ENCODE results near the gene C3AR1. TPM values are rescaled to one million over a fixed set of nuclear protein-coding genes. Genes with fewer than 3 reads are reported as not detected.

Gene C3AR1
- total RNA-seq, 1 experiment from 2014 or later = not detected

GRCh38 chr12:8058506-8058905 is 7.7 kb downstream of the C3AR1 start:
- H3K27ac Mint-ChIP-seq = no peak overlapping the region
- H3K23me2 ChIP-seq (ENCODE audit: insufficient read length, low read depth, low read length, poor library complexity, severe bottlenecking) = no peaks in the 10 kb centered on the region
- no peak overlapping the region for H3K4ac ChIP-seq (ENCODE audit: low read depth, low read length)
- H3K4me1 ChIP-seq (ENCODE audit: insufficient read depth, low read length) = no peaks in the 10 kb centered on the region; the same call in 1 of the 2 replicates
- H3K18ac ChIP-seq (ENCODE audit: insufficient read length, low read depth, low read length) = no peak overlapping the region
- no CpG with 5 or more reads among the region's 6 CpGs for WGBS (ENCODE audit: extremely low coverage, insufficient read length, low lambda C conversion rate)
- no peak overlapping the region for H4K5ac ChIP-seq (ENCODE audit: insufficient read length, low read depth, low read length)
- no peak overlapping the region for H4K8ac ChIP-seq (replicated peaks; ENCODE audit: insufficient read length, low read depth, low read length)
- H3K27me3 Mint-ChIP-seq (ENCODE audit: low read depth) = peaks cover 1% of the 10 kb centered on the region; the same call in 1 of the 2 replicates
- no peak overlapping the region for H2BK15ac ChIP-seq (ENCODE audit: low read depth, low read length)
- no peaks in the 10 kb centered on the region for H3K79me1 ChIP-seq (ENCODE audit: insufficient read depth, low read depth, low read length, poor library complexity, severe bottlenecking)
- H3K9ac ChIP-seq (ENCODE audit: extremely low read depth, insufficient read length, low read length) = no peak overlapping the region
- H3T11ph ChIP-seq (ENCODE audit: low read length) = no peak overlapping the region
- peaks cover 6 to 13% of the 10 kb centered on the region in 2 experiments for H3K4me1 Mint-ChIP-seq
- H2AFZ ChIP-seq (ENCODE audit: low read length) = no peak overlapping the region
- H3K14ac ChIP-seq (ENCODE audit: insufficient read depth, low read length) = no peak overlapping the region
- H3K9me3 Mint-ChIP-seq = no peaks in the 10 kb centered on the region
- H3K79me2 ChIP-seq (ENCODE audit: insufficient read depth, low read length) = no peaks in the 10 kb centered on the region
- no peak overlapping the region for H2BK120ac ChIP-seq (ENCODE audit: low read depth, low read length, poor library complexity, severe bottlenecking)
- no peak for DNase-seq
- H3K27ac ChIP-seq (ENCODE audit: insufficient read length, low read depth, low read length) = no peak overlapping the region
- H2BK12ac ChIP-seq (ENCODE audit: insufficient read length, low read depth, low read length) = no peak overlapping the region
- TF ChIP-seq, protein P1, sequence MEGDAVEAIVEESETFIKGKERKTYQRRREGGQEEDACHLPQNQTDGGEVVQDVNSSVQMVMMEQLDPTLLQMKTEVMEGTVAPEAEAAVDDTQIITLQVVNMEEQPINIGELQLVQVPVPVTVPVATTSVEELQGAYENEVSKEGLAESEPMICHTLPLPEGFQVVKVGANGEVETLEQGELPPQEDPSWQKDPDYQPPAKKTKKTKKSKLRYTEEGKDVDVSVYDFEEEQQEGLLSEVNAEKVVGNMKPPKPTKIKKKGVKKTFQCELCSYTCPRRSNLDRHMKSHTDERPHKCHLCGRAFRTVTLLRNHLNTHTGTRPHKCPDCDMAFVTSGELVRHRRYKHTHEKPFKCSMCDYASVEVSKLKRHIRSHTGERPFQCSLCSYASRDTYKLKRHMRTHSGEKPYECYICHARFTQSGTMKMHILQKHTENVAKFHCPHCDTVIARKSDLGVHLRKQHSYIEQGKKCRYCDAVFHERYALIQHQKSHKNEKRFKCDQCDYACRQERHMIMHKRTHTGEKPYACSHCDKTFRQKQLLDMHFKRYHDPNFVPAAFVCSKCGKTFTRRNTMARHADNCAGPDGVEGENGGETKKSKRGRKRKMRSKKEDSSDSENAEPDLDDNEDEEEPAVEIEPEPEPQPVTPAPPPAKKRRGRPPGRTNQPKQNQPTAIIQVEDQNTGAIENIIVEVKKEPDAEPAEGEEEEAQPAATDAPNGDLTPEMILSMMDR (conservative IDR thresholded peaks at IDR 0.05) = no peak
- no peak overlapping the region for H2BK5ac ChIP-seq (ENCODE audit: insufficient read length, low read length)
- H3K23ac ChIP-seq (ENCODE audit: insufficient read length, low read depth, low read length) = no peak overlapping the region
- no peak overlapping the region for H4K91ac ChIP-seq (ENCODE audit: insufficient read length, low read depth, low read length)
- no peaks in the 10 kb centered on the region for H3K27me3 ChIP-seq (ENCODE audit: insufficient read depth, low read length)
- H3K4me3 Mint-ChIP-seq = no peak overlapping the region
- H3K4me2 ChIP-seq (ENCODE audit: insufficient read depth, insufficient read length, low read length) = no peak overlapping the region
- no peak overlapping the region for H2BK20ac ChIP-seq (ENCODE audit: low read depth, low read length, poor library complexity, severe bottlenecking)
- no peaks in the 10 kb centered on the region; a peak in 1 of 7 replicates for H3K36me3 Mint-ChIP-seq (ENCODE audit: insufficient read depth in 1 of 3, low read depth in 3 of 3)
- no peak overlapping the region for H2AK5ac ChIP-seq (ENCODE audit: insufficient read length, low read length)
- no peaks in the 10 kb centered on the region for H3K9me3 ChIP-seq (ENCODE audit: control insufficient read depth, low read depth, low read length)
- no peaks in the 10 kb centered on the region for H4K20me1 ChIP-seq (ENCODE audit: control insufficient read depth, insufficient read depth, insufficient read length)
- no peak overlapping the region for H3K56ac ChIP-seq (ENCODE audit: insufficient read length, low read depth, low read length)

Data from H9 (cell line).